HepG2 (cell line): ENCODE measurements around the gene TH.

Experiments
- CREB3 ChIP-seq: sonication (generic); formaldehyde crosslinking; IDR thresholded peaks from 2 replicates; pipeline ENCODE4 v1.5.0; 2020; ENCODE audit warnings: missing genetic modification reagents
- EZH2 ChIP-seq: conservative IDR thresholded peaks from 2 replicates; pipeline ENCODE4 v1.6.1; 2012; ENCODE audit warnings: mild to moderate bottlenecking, low read depth, low read length, moderate library complexity
- KDM5A ChIP-seq: fragments of 200-600 bp; sonication (generic); IDR thresholded peaks from 2 replicates; pipeline ENCODE4 v1.7.0; 2018; ENCODE audit warnings: antibody characterized with exemption, mild to moderate bottlenecking, low read length, borderline replicate concordance
- MTA3 ChIP-seq: sonication (generic); formaldehyde crosslinking; IDR thresholded peaks from 2 replicates; pipeline ENCODE4 v1.4.0; 2020; ENCODE audit warnings: missing genetic modification reagents
- NR2C2 ChIP-seq: sonication (generic); formaldehyde crosslinking; IDR thresholded peaks from 2 replicates; pipeline ENCODE4 v1.4.0; 2020; ENCODE audit warnings: missing genetic modification reagents, mild to moderate bottlenecking, moderate library complexity, borderline replicate concordance
- POLR2A ChIP-seq, 2 experiments: IDR thresholded peaks; 2 replicates each; pipeline ENCODE4 v1.6.1; 2011; ENCODE audit warnings: low read depth in 2 of 2, low read length in 2 of 2, mild to moderate bottlenecking in 1 of 2, moderate library complexity in 1 of 2; ENCODE audit not compliant: insufficient read depth in 1 of 2
- TF ChIP-seq, protein P1 (sequence below): sonication (generic); formaldehyde crosslinking; IDR thresholded peaks from 2 replicates; pipeline ENCODE4 v1.4.0; 2020; ENCODE audit warnings: missing genetic modification reagents

- no peak for TF ChIP-seq MTA3
- TF ChIP-seq, protein P1, sequence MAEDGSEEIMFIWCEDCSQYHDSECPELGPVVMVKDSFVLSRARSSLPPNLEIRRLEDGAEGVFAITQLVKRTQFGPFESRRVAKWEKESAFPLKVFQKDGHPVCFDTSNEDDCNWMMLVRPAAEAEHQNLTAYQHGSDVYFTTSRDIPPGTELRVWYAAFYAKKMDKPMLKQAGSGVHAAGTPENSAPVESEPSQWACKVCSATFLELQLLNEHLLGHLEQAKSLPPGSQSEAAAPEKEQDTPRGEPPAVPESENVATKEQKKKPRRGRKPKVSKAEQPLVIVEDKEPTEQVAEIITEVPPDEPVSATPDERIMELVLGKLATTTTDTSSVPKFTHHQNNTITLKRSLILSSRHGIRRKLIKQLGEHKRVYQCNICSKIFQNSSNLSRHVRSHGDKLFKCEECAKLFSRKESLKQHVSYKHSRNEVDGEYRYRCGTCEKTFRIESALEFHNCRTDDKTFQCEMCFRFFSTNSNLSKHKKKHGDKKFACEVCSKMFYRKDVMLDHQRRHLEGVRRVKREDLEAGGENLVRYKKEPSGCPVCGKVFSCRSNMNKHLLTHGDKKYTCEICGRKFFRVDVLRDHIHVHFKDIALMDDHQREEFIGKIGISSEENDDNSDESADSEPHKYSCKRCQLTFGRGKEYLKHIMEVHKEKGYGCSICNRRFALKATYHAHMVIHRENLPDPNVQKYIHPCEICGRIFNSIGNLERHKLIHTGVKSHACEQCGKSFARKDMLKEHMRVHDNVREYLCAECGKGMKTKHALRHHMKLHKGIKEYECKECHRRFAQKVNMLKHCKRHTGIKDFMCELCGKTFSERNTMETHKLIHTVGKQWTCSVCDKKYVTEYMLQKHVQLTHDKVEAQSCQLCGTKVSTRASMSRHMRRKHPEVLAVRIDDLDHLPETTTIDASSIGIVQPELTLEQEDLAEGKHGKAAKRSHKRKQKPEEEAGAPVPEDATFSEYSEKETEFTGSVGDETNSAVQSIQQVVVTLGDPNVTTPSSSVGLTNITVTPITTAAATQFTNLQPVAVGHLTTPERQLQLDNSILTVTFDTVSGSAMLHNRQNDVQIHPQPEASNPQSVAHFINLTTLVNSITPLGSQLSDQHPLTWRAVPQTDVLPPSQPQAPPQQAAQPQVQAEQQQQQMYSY (CRISPR knock-in tag) = no peak
- no peak for TF ChIP-seq POLR2A (IDR thresholded peaks at IDR 0.05; ENCODE audit: insufficient read depth in 1 of 2, low read depth in 2 of 2, low read length in 2 of 2)
- no peak for TF ChIP-seq KDM5A
- no peak for TF ChIP-seq NR2C2 (CRISPR knock-in tag)
- TF ChIP-seq EZH2 = no peak
- no peak for TF ChIP-seq CREB3 (CRISPR knock-in tag)
Measured at GRCh38 chr11:2118677-2119076, 52.9 kb downstream of the TH start.
